Fibroblast of lung (primary cell): ENCODE data around the gene KIAA0319L.

Source experiments
- EZH2 ChIP-seq: IDR thresholded peaks from 2 replicates; pipeline ENCODE4 v1.5.1; 2012; ENCODE audit warnings: low read length, control low read depth, mild to moderate bottlenecking; ENCODE audit errors: missing control alignments
- TF ChIP-seq, protein P1 (sequence below), 2 donors: IDR thresholded peaks in 1 of 2; conservative IDR thresholded peaks in 1 of 2; 1 replicate in 1 of 2; 2 replicates in 1 of 2; pipeline ENCODE4 v1.5.1; 2011 to 2012; ENCODE audit warnings: low read length in 2 of 2, control low read depth in 1 of 2, inconsistent platforms in 1 of 2, low read depth in 1 of 2, mild to moderate bottlenecking in 1 of 2

DNA sequence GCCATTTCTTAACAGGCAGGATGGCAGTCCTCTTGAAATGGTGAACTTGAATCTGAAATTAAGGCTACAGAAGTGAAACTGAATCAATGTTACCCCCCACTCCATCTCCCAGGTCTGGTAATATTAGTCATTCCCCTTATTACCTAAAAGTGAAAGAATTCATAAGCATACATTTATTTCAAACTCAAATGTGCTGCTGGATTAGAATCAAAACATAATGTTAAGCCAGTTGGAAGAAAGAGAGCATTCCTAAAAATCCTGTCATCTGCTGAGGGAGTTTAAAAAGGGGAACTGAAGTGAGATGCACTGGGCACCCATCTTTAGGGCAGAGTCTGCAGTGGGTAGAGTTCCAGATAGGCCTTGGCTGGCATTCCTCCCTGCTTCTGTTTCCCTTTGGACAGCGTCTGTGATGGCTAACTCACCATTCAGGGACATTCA lies 17.4 kb downstream of the KIAA0319L start:
- TF ChIP-seq, protein P1, sequence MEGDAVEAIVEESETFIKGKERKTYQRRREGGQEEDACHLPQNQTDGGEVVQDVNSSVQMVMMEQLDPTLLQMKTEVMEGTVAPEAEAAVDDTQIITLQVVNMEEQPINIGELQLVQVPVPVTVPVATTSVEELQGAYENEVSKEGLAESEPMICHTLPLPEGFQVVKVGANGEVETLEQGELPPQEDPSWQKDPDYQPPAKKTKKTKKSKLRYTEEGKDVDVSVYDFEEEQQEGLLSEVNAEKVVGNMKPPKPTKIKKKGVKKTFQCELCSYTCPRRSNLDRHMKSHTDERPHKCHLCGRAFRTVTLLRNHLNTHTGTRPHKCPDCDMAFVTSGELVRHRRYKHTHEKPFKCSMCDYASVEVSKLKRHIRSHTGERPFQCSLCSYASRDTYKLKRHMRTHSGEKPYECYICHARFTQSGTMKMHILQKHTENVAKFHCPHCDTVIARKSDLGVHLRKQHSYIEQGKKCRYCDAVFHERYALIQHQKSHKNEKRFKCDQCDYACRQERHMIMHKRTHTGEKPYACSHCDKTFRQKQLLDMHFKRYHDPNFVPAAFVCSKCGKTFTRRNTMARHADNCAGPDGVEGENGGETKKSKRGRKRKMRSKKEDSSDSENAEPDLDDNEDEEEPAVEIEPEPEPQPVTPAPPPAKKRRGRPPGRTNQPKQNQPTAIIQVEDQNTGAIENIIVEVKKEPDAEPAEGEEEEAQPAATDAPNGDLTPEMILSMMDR (conservative IDR thresholded peaks at IDR 0.05 in 1 of 2, IDR thresholded peaks at IDR 0.05 in 1 of 2; ENCODE audit: low read depth in 1 of 2, low read length in 2 of 2): no peak
- TF ChIP-seq EZH2: no peak
